NT2/D1 (cell line): ENCODE measurements around the gene BRME1.

Experiments
- DNase-seq: peaks from one replicate; pipeline ENCODE4 v3.0.0-alpha.2; 2011; ENCODE audit warnings: low read depth, low spot score
- H3K27me3 ChIP-seq: 2 replicates; pipeline ENCODE4 v1.6.0; 2011; ENCODE audit warnings: mild to moderate bottlenecking; ENCODE audit not compliant: insufficient read length, insufficient read depth
- H3K36me3 ChIP-seq: 2 replicates; pipeline ENCODE4 v1.6.1; 2011; ENCODE audit warnings: mild to moderate bottlenecking, low read length, mixed read lengths; ENCODE audit not compliant: insufficient read depth, insufficient read length
- H3K4me1 ChIP-seq: 2 replicates; pipeline ENCODE4 v1.5.1; 2011; ENCODE audit not compliant: insufficient read depth, insufficient read length
- H3K4me3 ChIP-seq: 2 replicates; pipeline ENCODE4 v1.5.1; 2011; ENCODE audit warnings: low read depth; ENCODE audit not compliant: insufficient read length
- H3K9ac ChIP-seq: 2 replicates; pipeline ENCODE4 v1.6.0; 2011; ENCODE audit warnings: low read depth; ENCODE audit not compliant: insufficient read length
- H3K9me3 ChIP-seq: 2 replicates; pipeline ENCODE4 v1.5.1; 2011; ENCODE audit warnings: mild to moderate bottlenecking, low read length; ENCODE audit not compliant: insufficient read depth
- SUZ12 ChIP-seq: IDR thresholded peaks from 2 replicates; pipeline ENCODE4 v1.6.1; 2011; ENCODE audit not compliant: insufficient read length, insufficient read depth; ENCODE audit errors: extremely low read depth
- YY1 ChIP-seq: IDR thresholded peaks from 2 replicates; pipeline ENCODE4 v1.6.1; 2011; ENCODE audit not compliant: insufficient read length, insufficient read depth
- ZNF274 ChIP-seq: IDR thresholded peaks from 2 replicates; pipeline ENCODE4 v1.6.1; 2011; ENCODE audit warnings: mild to moderate bottlenecking, low read depth, low read length

BRME1 gene

DNA sequence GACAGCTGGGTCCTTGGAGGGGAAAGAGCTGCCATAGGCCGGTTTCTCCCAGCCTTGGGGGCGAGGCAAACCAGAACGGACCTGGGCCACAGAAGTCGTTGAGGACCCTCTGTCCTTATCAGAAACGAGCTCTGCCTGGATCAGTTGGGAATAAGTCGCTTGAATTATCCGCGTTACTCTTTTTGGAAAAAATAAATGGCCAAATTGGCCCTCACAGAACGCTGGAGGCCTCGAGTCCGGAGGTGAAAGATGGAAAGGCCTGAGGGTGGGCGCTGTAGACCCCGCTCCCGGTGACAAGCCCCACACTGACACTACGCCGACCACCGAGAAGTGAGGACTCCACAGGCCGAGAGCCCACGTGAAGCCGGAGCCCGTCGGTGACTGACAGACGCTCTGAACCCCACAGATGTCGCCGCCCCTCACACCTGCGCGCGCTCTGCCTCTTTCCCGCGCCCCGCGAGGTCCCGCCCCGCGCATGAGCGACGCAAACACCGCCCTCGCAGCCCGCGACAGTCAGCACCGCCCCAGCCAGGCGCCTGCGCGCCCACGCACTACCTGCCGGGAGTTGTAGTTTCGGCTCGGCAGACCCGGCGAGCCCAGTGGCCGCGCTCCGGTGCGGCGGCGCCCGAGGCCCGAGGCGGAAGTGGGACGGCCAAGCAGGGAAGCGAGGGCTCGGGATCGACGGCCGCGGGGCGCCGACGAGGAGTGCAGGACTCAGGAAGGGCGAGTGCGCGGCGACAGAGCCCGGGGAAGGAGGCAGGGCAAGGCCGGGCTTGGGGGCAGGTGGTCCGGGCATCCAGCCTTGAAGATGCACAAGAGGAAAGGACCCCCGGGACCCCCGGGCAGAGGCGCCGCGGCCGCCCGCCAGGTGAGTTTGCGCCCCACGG, at the start of gene BRME1, which contains the start of gene CC2D1A:
TSS of gene BRME1 (minus strand) at position 484 of the 887 bp plus-strand sequence. CDS start 1,225 bp downstream, outside the sequence.
TSS of gene CC2D1A (plus strand) at position 568 of the 887 bp plus-strand sequence. CDS start at position 809, 241 bp downstream.
- peaks cover 5% of the 10 kb centered on the region for H3K27me3 ChIP-seq
- peaks cover 6% of the 10 kb centered on the region; the same call in 1 of the 2 replicates for H3K9me3 ChIP-seq
- H3K9ac ChIP-seq, result peak within 1 kb of the TSS; percentile 85
- peak within 1 kb of the TSS; percentile 80 for H3K4me3 ChIP-seq
- no peaks in the 10 kb centered on the region for H3K4me1 ChIP-seq
- peak; percentile 82 for DNase-seq
- peaks cover 4% of the 10 kb centered on the region for H3K36me3 ChIP-seq
- TF ChIP-seq ZNF274, result no peak
- no peak for TF ChIP-seq SUZ12
- peak; percentile 14 for TF ChIP-seq YY1

DNA sequence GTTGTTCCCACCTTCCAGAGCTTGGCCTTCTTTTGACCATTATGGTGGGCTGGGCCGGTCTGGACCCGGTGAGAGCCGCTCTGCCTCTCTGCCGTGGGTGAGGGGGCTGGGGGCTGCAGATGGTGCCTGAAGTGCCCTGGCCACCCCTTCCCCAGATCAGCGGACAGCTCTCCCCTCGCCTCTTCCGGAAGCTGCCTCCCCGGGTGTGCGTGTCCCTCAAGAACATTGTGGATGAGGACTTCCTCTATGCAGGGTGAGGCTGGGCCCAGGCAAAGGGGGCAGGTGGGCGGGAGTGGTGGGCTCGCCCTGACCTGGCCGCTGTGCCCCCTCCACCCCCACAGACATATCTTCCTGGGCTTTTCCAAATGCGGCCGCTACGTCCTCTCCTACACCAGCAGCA, 48.3 kb upstream of the BRME1 start:
- Histone ChIP-seq H3K36me3 (peaks cover 59% of the 10 kb centered on the region), H3K9me3 (no peaks in the 10 kb centered on the region), H3K9ac (no peak overlapping the region), H3K4me3 (no peak overlapping the region), H3K27me3 (no peaks in the 10 kb centered on the region), H3K4me1 (peaks cover 11% of the 10 kb centered on the region)
- TF ChIP-seq ZNF274, result no peak
- TF ChIP-seq YY1, result no peak
- no peak for TF ChIP-seq SUZ12
- DNase-seq, result no peak

- H3K4me1 ChIP-seq, result peaks cover 9% of the 10 kb centered on the region
- TF ChIP-seq SUZ12 (no peak), YY1 (no peak), ZNF274 (no peak)
- peak overlapping the region; percentile 76 for H3K9ac ChIP-seq
- H3K36me3 ChIP-seq, result peaks cover 47% of the 10 kb centered on the region
- no peak for DNase-seq
- peak overlapping the region; percentile 88 for H3K4me3 ChIP-seq
- no peaks in the 10 kb centered on the region for H3K27me3 ChIP-seq
- no peaks in the 10 kb centered on the region for H3K9me3 ChIP-seq
Measured at GRCh38 chr19:13952931-13953531, 47.1 kb upstream of the BRME1 start.

DNA sequence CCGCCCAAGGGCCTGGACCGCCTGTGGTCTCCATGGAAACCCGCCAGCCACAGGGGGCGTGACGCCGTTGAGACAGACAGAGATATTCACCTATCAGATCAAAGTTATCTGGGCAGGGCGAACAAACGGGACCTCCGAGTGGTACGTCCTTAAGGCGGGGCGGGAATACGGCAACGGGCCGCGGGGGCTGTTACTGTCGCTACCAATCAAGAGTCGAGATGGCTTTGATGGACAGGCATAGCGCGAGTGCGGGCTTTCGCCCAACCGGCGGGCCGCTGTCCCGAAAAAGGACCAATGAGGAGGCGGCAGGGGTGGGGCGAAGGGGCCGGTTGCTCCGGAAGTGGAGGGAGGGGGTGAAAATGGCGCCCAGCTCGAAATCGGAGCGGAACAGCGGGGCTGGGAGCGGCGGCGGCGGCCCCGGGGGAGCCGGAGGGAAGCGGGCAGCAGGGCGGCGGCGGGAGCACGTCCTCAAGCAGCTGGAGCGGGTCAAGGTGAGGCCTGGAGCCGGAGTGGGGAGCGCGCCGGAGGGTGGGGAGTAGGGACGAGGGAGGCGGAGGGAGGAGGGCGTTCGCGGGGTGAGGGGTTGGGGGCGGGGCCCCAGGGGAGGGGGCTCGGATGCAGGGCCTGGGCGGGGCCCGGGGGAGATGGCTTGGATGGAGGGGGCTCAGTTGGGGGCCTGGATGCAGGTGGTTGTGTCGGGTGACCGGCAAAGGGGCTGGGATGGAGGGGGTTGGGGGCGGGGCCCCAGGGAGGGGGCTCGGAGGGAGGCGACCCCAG, 46.4 kb upstream of the BRME1 start, which contains the start of gene DCAF15:
TSS of gene DCAF15 (plus strand) at position 356 of the 777 bp plus-strand sequence. CDS start at position 360, 4 bp downstream.
- no peaks in the 10 kb centered on the region for H3K27me3 ChIP-seq
- peak; percentile 100 for DNase-seq
- H3K9me3 ChIP-seq, result no peaks in the 10 kb centered on the region
- peak within 1 kb of the TSS; percentile 88 for H3K4me3 ChIP-seq
- peaks cover 9% of the 10 kb centered on the region for H3K4me1 ChIP-seq
- peaks cover 40% of the 10 kb centered on the region for H3K36me3 ChIP-seq
- H3K9ac ChIP-seq, result peak within 1 kb of the TSS; percentile 83
- TF ChIP-seq YY1 (peak; percentile 70), ZNF274 (no peak)

DNA sequence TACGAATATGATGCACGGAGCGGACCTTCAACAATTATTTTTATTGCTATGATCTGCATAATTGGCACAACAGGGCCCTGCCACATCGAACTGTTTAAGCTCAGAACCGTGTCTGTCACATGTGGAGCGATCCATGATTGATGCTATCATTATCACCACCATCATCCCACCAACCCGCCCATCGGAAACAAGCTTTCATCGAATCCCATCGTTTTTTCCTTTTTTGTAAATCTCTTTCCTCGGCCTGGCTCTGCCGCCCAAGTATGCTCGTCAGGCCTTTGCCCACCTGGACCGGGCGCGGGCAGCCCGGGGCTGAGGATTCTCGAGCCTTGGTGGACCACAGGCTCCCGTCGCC, 45.9 kb upstream of the BRME1 start:
- Histone ChIP-seq H3K4me1 (peaks cover 9% of the 10 kb centered on the region), H3K9me3 (no peaks in the 10 kb centered on the region), H3K4me3 (peak overlapping the region; percentile 5), H3K9ac (peak overlapping the region; percentile 9), H3K36me3 (peaks cover 35% of the 10 kb centered on the region), H3K27me3 (no peaks in the 10 kb centered on the region)
- TF ChIP-seq YY1, result no peak
- no peak for TF ChIP-seq SUZ12
- TF ChIP-seq ZNF274, result no peak
- DNase-seq, result no peak

DNA sequence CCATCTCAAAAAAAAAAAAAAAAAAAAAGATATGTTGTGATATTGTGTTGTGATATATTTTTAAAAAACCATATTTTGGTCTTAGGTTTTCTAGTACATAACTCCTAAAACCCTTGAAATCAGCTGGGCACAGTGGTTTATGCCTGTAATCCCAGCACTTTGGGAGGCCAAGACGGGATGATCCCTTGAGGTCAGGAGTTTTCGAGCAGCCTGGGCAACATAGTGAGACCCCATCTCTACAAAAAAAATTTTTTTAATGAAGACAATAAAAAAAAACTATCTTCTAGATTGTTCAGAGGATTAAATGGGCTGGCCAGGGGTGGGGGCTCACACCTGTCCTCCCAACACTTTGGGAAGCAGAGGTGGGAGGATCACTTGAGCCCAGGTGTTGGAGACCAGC, 45.1 kb upstream of the BRME1 start:
- Histone ChIP-seq H3K36me3 (peaks cover 27% of the 10 kb centered on the region), H3K4me1 (peaks cover 9% of the 10 kb centered on the region), H3K4me3 (no peak overlapping the region), H3K27me3 (no peaks in the 10 kb centered on the region), H3K9me3 (no peaks in the 10 kb centered on the region), H3K9ac (no peak overlapping the region)
- TF ChIP-seq YY1 (no peak), SUZ12 (no peak), ZNF274 (no peak)
- DNase-seq, result no peak
